ENCODE measurements around the gene RABGGTA.

- TF ChIP-seq POLR2AphosphoS5 (IDR thresholded peaks at IDR 0.05) (no peak), POLR2A (IDR thresholded peaks at IDR 0.05) (no peak)
- TF ChIP-seq, protein P1, sequence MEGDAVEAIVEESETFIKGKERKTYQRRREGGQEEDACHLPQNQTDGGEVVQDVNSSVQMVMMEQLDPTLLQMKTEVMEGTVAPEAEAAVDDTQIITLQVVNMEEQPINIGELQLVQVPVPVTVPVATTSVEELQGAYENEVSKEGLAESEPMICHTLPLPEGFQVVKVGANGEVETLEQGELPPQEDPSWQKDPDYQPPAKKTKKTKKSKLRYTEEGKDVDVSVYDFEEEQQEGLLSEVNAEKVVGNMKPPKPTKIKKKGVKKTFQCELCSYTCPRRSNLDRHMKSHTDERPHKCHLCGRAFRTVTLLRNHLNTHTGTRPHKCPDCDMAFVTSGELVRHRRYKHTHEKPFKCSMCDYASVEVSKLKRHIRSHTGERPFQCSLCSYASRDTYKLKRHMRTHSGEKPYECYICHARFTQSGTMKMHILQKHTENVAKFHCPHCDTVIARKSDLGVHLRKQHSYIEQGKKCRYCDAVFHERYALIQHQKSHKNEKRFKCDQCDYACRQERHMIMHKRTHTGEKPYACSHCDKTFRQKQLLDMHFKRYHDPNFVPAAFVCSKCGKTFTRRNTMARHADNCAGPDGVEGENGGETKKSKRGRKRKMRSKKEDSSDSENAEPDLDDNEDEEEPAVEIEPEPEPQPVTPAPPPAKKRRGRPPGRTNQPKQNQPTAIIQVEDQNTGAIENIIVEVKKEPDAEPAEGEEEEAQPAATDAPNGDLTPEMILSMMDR (IDR thresholded peaks at IDR 0.05): no peak
These were observed 16.6 kb downstream of the RABGGTA start for GRCh38 chr14:24254630-24255392.
